GM12878 (cell line): Measurements from ENCODE around the gene MBD3L2B. TPM values are rescaled to one million over a fixed set of nuclear protein-coding genes. Genes with fewer than 3 reads are reported as not detected.

Source experiments
- ATAC-seq: fragments of 200-7000 bp; cut with Tn5 transposase; 3 replicates; pipeline ENCODE4 v1.9.1; 2020; ENCODE audit warnings: mild to moderate bottlenecking, moderate library complexity
- BruUV-seq: library from RNA; stranded (reverse); fragments of 400-500 nt; replicated peaks from 2 replicates; lab custom pipeline; 2021; lab: Mats Ljungman, UMichigan
- CTCF ChIA-PET: fragments of 300-600 bp; sonication (Branson Sonifier 250); formaldehyde crosslinking; extraction: SDS; loops from one replicate; lab custom pipeline; 2021; ENCODE audit warnings: inconsistent platforms; lab: Yijun Ruan, JAX
- POLR2A ChIA-PET: fragments of 350-600 bp; formaldehyde crosslinking; extraction: SDS; loops from one replicate; lab custom pipeline; 2021; ENCODE audit warnings: inconsistent platforms; lab: Charles Lee
- RAD21 ChIA-PET: fragments of 300-600 bp; sonication (Branson Sonifier 250); formaldehyde crosslinking; loops from one replicate; lab custom pipeline; 2023; ENCODE audit warnings: antibody characterized with exemption; ENCODE audit not compliant: unreplicated experiment; lab: Charles Lee
- SMC1A ChIA-PET: fragments of 300-600 bp; sonication (Branson Sonifier 250); formaldehyde crosslinking; loops from one replicate; lab custom pipeline; 2023; ENCODE audit not compliant: unreplicated experiment, uncharacterized antibody; lab: Charles Lee
- DNase-seq: peaks from one replicate; pipeline ENCODE4 v3.0.0-alpha.2; 2011; ENCODE audit warnings: low read depth, low spot score
- FAIRE-seq: peaks from 3 replicates; lab custom pipeline; 2011; peaks lifted over from hg19 to GRCh38; lab: Jason Lieb, UNC
- H2AFZ ChIP-seq: 2 replicates; pipeline ENCODE4 v1.6.0; 2011; ENCODE audit warnings: low read depth, low read length, control low read depth; ENCODE audit not compliant: control insufficient read depth
- H3K27ac ChIP-seq: 2 replicates; pipeline ENCODE4 v1.5.1; 2011; ENCODE audit warnings: control low read depth; ENCODE audit not compliant: control insufficient read depth, insufficient read depth
- H3K27me3 ChIP-seq, 2 experiments: replicated peaks in 1 of 2; 2 replicates each; pipeline versions ENCODE4 v1.6.0 to v1.6.1; 2011; ENCODE audit warnings: low read length in 1 of 2; ENCODE audit not compliant: control insufficient read depth in 2 of 2, insufficient read depth in 2 of 2
- H3K36me3 ChIP-seq, 2 experiments: 2 replicates each; pipeline ENCODE4 v1.5.1; 2011; ENCODE audit warnings: low read length in 1 of 2; ENCODE audit not compliant: control insufficient read depth in 2 of 2, insufficient read depth in 2 of 2
- H3K4me1 ChIP-seq: 2 replicates; pipeline ENCODE4 v1.6.1; 2011; ENCODE audit warnings: mild to moderate bottlenecking, low read length, moderate library complexity, mixed read lengths; ENCODE audit not compliant: control insufficient read depth, insufficient read depth
- H3K4me2 ChIP-seq: 2 replicates; pipeline ENCODE4 v1.6.0; 2011; ENCODE audit warnings: control low read depth; ENCODE audit not compliant: control insufficient read depth, insufficient read depth
- H3K4me3 ChIP-seq: fragments of 200-600 bp; sonication (generic); 2 replicates; pipeline ENCODE4 v1.5.1; 2016
- H3K79me2 ChIP-seq: 2 replicates; pipeline ENCODE4 v1.6.0; 2011; ENCODE audit warnings: low read length; ENCODE audit not compliant: control insufficient read depth, insufficient read depth
- H3K9ac ChIP-seq: 2 replicates; pipeline ENCODE4 v1.8.0; 2011; ENCODE audit warnings: low read length, control low read depth, mixed read lengths; ENCODE audit not compliant: control insufficient read depth, insufficient read depth
- H3K9me3 ChIP-seq: replicated peaks from 3 replicates; pipeline ENCODE4 v1.5.1; 2011; ENCODE audit warnings: mild to moderate bottlenecking, low read length; ENCODE audit not compliant: control insufficient read depth, insufficient read depth
- H4K20me1 ChIP-seq: 2 replicates; pipeline ENCODE4 v1.6.0; 2011; ENCODE audit not compliant: control insufficient read depth, insufficient read depth
- ASH2L ChIP-seq: fragments of 300-600, 200-600 bp; sonication (generic); IDR thresholded peaks from 2 replicates; pipeline ENCODE4 v1.6.1; 2017; ENCODE audit warnings: low read depth, mild to moderate bottlenecking, borderline replicate concordance
- BHLHE40 ChIP-seq, 2 experiments: fragments of 450-650 bp in 1 of 2; IDR thresholded peaks; 2 replicates each; pipeline ENCODE4 v1.6.1; 2011 to 2017; ENCODE audit warnings: low read depth in 2 of 2, borderline replicate concordance in 1 of 2, improper control_type of control experiment in 1 of 2, low read length in 1 of 2, mild to moderate bottlenecking in 1 of 2
- CHD1 ChIP-seq: IDR thresholded peaks from 2 replicates; pipeline ENCODE4 v1.6.1; 2012; ENCODE audit warnings: low read depth, low read length, improper control_type of control experiment
- EED ChIP-seq: sonication (generic); IDR thresholded peaks from 2 replicates; pipeline ENCODE4 v1.6.1; 2016; ENCODE audit warnings: antibody characterized with exemption, low read depth
- HCFC1 ChIP-seq: fragments of 150-350 bp; IDR thresholded peaks from 2 replicates; pipeline ENCODE4 v1.6.1; 2014; ENCODE audit warnings: low read length
- IKZF2 ChIP-seq, 2 experiments: fragments of 450-650 bp; IDR thresholded peaks; 2 replicates each; pipeline ENCODE4 v1.6.1; 2017; ENCODE audit warnings: mild to moderate bottlenecking in 2 of 2, moderate library complexity in 2 of 2
- JUND ChIP-seq: IDR thresholded peaks from 2 replicates; pipeline ENCODE4 v1.6.1; 2012; ENCODE audit warnings: low read depth, mild to moderate bottlenecking, low read length, improper control_type of control experiment, moderate library complexity
- MYB ChIP-seq: fragments of 150-350 bp; IDR thresholded peaks from 2 replicates; pipeline ENCODE4 v1.6.1; 2014; ENCODE audit warnings: mild to moderate bottlenecking, low read depth, low read length, borderline replicate concordance
- POLR2AphosphoS2 ChIP-seq: IDR thresholded peaks from 2 replicates; pipeline ENCODE4 v1.6.1; 2011; ENCODE audit warnings: low read depth, mild to moderate bottlenecking, low read length, improper control_type of control experiment, moderate library complexity
- RB1 ChIP-seq: fragments of 450-650 bp; formaldehyde crosslinking; IDR thresholded peaks from 2 replicates; pipeline ENCODE4 v1.6.1; 2017; ENCODE audit warnings: mild to moderate bottlenecking, borderline replicate concordance
- RFX5 ChIP-seq: IDR thresholded peaks from 2 replicates; pipeline ENCODE4 v1.6.1; 2011; ENCODE audit warnings: low read depth, low read length, improper control_type of control experiment
- ZNF207 ChIP-seq: fragments of 450-650 bp; IDR thresholded peaks from 2 replicates; pipeline ENCODE4 v1.6.1; 2014; ENCODE audit warnings: antibody characterized with exemption, mild to moderate bottlenecking, borderline replicate concordance
- ZNF24 ChIP-seq: fragments of 450-650 bp; IDR thresholded peaks from 2 replicates; pipeline ENCODE4 v1.6.1; 2017; ENCODE audit warnings: antibody characterized with exemption, mild to moderate bottlenecking
- ZNF384 ChIP-seq: IDR thresholded peaks from 2 replicates; pipeline ENCODE4 v1.6.1; 2012; ENCODE audit warnings: low read depth, mild to moderate bottlenecking, low read length, improper control_type of control experiment, borderline replicate concordance
- ZNF622 ChIP-seq: fragments of 450-650 bp; IDR thresholded peaks from 2 replicates; pipeline ENCODE4 v1.6.1; 2017; ENCODE audit warnings: mild to moderate bottlenecking, inconsistent platforms
- WGBS: methylation state at CpG from one replicate; pipeline ENCODE4 v1.1.6; 2016; ENCODE audit warnings: low lambda C conversion rate; ENCODE audit not compliant: insufficient replicate concordance, insufficient coverage; ENCODE audit errors: missing lambda C conversion rate; 5-methylcytosine and 5-hydroxymethylcytosine counted together
- in situ Hi-C: fragments of 300-500 bp; cut with MboI; formaldehyde crosslinking; loops from 9 replicates; pipeline ENCODE4 v1.14.3; 2018; ENCODE audit warnings: mixed read lengths
- intact Hi-C: fragments of 100-400 bp; cut with micrococcal nuclease; formaldehyde crosslinking; loops from one replicate; pipeline ENCODE4 v1.14.2; 2022; ENCODE audit not compliant: unreplicated experiment
- polyA plus RNA-seq, 11 experiments: library from polyadenylated mRNA; depleted of rRNA in 4 of 11; unstranded in 6 of 11; stranded (reverse) in 5 of 11; fragments of >200 nt; fragmentation: Nextera tagmentation in 4 of 11; fragmentation: Illumina TruSeq in 1 of 11; extraction: Ambion mirVana in 4 of 11; extraction: Trizol in 1 of 11; gene quantifications; 1 replicate in 1 of 11; 2 replicates in 10 of 11; pipeline versions ENCODE4 v1.2.1 to v1.2.3, GENCODE V29; 2011 to 2016; ENCODE audit warnings: inconsistent platforms in 2 of 11, missing spikeins in 2 of 11, low read depth in 1 of 11
- total RNA-seq, 4 experiments: library from RNA; depleted of rRNA in 3 of 4; stranded (reverse); fragments of >200 nt in 3 of 4; fragmentation: Illumina TruSeq in 1 of 4; extraction: Trizol in 1 of 4; gene quantifications; 2 replicates each; pipeline versions ENCODE4 v1.2.1 to v1.2.3, GENCODE V29; 2013 to 2021
- TF ChIP-seq, protein P1 (sequence below): IDR thresholded peaks from 2 replicates; pipeline ENCODE4 v1.6.1; 2012; ENCODE audit warnings: low read depth, low read length, improper control_type of control experiment
- TF ChIP-seq, protein P2 (sequence below): fragments of 450-650 bp; IDR thresholded peaks from 2 replicates; pipeline ENCODE4 v1.6.1; 2017; ENCODE audit warnings: mild to moderate bottlenecking
- TF ChIP-seq, protein P3 (sequence below): fragments of 450-650 bp; IDR thresholded peaks from 2 replicates; pipeline ENCODE4 v1.6.1; 2016; ENCODE audit warnings: mild to moderate bottlenecking

Gene MBD3L2B
- total and polyA plus RNA-seq, 10 of the 15 experiments (the other 5 are each of a cell fraction or from before 2014, with no cell fraction given) = 0.10 TPM; not detected in 9

DNA sequence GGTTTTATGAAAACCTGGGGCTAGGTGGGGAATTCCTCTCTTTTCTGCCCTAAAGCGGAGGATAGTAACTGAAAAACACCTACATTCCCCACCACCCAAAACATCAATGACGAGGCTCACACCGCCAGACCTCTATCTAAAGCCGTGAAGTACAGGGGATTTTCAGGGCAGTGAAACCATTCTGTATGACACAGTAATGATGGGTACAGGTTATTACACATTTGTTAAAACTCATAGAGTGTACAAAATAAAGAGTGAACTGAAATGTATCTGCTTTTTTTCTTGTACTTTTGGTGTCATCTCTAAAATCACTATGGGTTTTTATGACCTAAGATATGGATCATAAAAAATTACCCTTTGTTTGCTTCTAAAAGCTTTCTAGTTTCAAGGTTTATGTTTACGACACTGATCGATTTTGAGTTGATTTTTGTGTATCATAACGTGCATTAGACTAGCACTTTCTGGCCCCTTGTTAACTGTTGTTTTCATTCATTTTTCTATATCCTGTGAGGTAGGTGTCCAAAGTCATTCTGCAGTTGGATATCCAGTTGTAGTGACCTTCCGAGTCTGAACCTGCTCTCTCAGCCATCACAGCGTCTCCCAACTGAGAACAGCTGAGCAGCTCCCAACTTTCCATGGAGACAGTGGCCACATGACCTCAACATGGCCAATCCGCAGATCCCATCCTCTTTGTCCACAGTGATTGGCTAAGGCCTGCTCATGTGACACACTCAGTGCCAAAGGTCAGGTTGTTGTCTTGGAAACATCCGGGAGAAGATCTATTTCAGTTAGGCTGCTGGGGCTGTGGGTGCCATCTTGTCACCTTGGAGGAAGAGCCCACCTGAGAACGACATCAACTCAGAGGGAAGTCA is 10.3 kb downstream of the MBD3L2B start (continued):
- TF ChIP-seq, protein P1, sequence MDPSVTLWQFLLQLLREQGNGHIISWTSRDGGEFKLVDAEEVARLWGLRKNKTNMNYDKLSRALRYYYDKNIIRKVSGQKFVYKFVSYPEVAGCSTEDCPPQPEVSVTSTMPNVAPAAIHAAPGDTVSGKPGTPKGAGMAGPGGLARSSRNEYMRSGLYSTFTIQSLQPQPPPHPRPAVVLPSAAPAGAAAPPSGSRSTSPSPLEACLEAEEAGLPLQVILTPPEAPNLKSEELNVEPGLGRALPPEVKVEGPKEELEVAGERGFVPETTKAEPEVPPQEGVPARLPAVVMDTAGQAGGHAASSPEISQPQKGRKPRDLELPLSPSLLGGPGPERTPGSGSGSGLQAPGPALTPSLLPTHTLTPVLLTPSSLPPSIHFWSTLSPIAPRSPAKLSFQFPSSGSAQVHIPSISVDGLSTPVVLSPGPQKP = no peak
- no peak for TF ChIP-seq RFX5
- no peak for TF ChIP-seq CHD1
- TF ChIP-seq IKZF2 (IDR thresholded peaks at IDR 0.05) = peak in 1 of 2 experiments; percentile 35; a peak in 1 of 4 replicates

DNA sequence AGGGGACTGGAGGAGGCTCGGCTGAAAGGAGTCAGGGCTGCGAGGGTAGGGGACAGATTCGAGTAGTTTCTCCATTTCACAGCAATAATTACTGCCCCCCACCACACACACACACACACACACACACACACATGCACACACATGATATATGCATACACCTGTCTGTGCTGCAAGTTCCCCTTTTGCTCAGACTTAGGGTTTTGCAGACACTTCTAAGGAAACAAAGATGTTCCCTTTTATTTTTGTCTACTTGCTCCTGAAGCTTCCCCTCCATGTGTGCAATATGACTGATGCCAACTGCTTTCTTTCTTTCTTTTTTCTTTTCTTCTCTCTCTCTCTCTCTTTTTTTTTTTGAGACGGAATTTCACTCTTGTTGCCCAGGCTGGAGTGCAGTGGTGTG is 13.4 kb downstream of the MBD3L2B start:
- no peak for ATAC-seq
- WGBS = 0% methylated on average over 3 of the region's 4 CpGs
- no peak overlapping the region for H3K4me3 ChIP-seq
- no peak overlapping the region for H2AFZ ChIP-seq
- H3K36me3 ChIP-seq = no peaks in the 10 kb centered on the region
- ChIA-PET RAD21 (no interaction called here), POLR2A (no interaction called here), CTCF (interaction anchor here (1.0 kb wide), 1 partner anchor 9 kb away, joined by 3 read pairs; no protein-coding TSS in a partner anchor), SMC1A (interaction anchor here (2.4 kb wide), 1 partner anchor 10 kb away, joined by 13 read pairs; no protein-coding TSS in a partner anchor)
- no peak for FAIRE-seq
- no peaks in the 10 kb centered on the region for H3K79me2 ChIP-seq
- BruUV-seq = no TSS peak
- intact Hi-C loops = no loop called here
- H3K27me3 ChIP-seq = no peaks in the 10 kb centered on the region
- peaks cover 16% of the 10 kb centered on the region for H3K4me1 ChIP-seq
- no peak overlapping the region for H3K9ac ChIP-seq
- no peak overlapping the region for H3K4me2 ChIP-seq
- no peak for DNase-seq
- H4K20me1 ChIP-seq = no peaks in the 10 kb centered on the region
- H3K9me3 ChIP-seq = no peaks in the 10 kb centered on the region; the same call in 1 of the 3 replicates
- no peak overlapping the region for H3K27ac ChIP-seq
- in situ Hi-C loops = no loop called here
- TF ChIP-seq JUND (no peak), MYB (no peak), ASH2L (no peak), ZNF24 (peak; percentile 53; the same call in 1 of the 2 replicates), POLR2AphosphoS2 (no peak), EED (no peak), HCFC1 (no peak), BHLHE40 (IDR thresholded peaks at IDR 0.05; ENCODE audit: borderline replicate concordance in 1 of 2, low read depth in 2 of 2, low read length in 1 of 2) (no peak), ZNF622 (no peak), ZNF384 (no peak), RB1 (no peak), ZNF207 (no peak)
- TF ChIP-seq, protein P2, sequence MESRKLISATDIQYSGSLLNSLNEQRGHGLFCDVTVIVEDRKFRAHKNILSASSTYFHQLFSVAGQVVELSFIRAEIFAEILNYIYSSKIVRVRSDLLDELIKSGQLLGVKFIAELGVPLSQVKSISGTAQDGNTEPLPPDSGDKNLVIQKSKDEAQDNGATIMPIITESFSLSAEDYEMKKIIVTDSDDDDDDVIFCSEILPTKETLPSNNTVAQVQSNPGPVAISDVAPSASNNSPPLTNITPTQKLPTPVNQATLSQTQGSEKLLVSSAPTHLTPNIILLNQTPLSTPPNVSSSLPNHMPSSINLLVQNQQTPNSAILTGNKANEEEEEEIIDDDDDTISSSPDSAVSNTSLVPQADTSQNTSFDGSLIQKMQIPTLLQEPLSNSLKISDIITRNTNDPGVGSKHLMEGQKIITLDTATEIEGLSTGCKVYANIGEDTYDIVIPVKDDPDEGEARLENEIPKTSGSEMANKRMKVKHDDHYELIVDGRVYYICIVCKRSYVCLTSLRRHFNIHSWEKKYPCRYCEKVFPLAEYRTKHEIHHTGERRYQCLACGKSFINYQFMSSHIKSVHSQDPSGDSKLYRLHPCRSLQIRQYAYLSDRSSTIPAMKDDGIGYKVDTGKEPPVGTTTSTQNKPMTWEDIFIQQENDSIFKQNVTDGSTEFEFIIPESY = no peak
- TF ChIP-seq, protein P3, sequence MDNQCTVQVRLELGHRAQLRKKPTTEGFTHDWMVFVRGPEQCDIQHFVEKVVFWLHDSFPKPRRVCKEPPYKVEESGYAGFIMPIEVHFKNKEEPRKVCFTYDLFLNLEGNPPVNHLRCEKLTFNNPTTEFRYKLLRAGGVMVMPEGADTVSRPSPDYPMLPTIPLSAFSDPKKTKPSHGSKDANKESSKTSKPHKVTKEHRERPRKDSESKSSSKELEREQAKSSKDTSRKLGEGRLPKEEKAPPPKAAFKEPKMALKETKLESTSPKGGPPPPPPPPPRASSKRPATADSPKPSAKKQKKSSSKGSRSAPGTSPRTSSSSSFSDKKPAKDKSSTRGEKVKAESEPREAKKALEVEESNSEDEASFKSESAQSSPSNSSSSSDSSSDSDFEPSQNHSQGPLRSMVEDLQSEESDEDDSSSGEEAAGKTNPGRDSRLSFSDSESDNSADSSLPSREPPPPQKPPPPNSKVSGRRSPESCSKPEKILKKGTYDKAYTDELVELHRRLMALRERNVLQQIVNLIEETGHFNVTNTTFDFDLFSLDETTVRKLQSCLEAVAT = 0 out of 2 replicates have a peak, but pooled peaks have one; percentile 34
